HEK293T (cell line): ENCODE data around the gene KRTAP21-1.

Source experiments
- BHLHE40 ChIP-seq: fragments of 450-650 bp; IDR thresholded peaks from 2 replicates; pipeline ENCODE4 v1.6.1; 2016; ENCODE audit warnings: mild to moderate bottlenecking, moderate library complexity, borderline replicate concordance
- ELF4 ChIP-seq: fragments of 450-650 bp; IDR thresholded peaks from 2 replicates; pipeline ENCODE4 v1.6.1; 2017; ENCODE audit warnings: antibody characterized with exemption
- FOXA1 ChIP-seq: fragments of 450-650 bp; IDR thresholded peaks from 2 replicates; pipeline ENCODE4 v1.6.1; 2016; ENCODE audit warnings: mild to moderate bottlenecking
- FOXM1 ChIP-seq: fragments of 450-650 bp; IDR thresholded peaks from 2 replicates; pipeline ENCODE4 v1.6.1; 2017; ENCODE audit warnings: mild to moderate bottlenecking, borderline replicate concordance
- L3MBTL2 ChIP-seq: fragments of 450-650 bp; conservative IDR thresholded peaks from 2 replicates; pipeline ENCODE4 v1.6.1; 2016; ENCODE audit warnings: mild to moderate bottlenecking
- SP1 ChIP-seq: fragments of 450-650 bp; IDR thresholded peaks from 2 replicates; pipeline ENCODE4 v1.6.1; 2017

- TF ChIP-seq SP1 (no peak), L3MBTL2 (no peak), FOXA1 (no peak), ELF4 (no peak), BHLHE40 (no peak), FOXM1 (no peak)
Measured at GRCh38 chr21:30707409-30707808, 47.8 kb downstream of the KRTAP21-1 start.
